GM18526 (cell line): ENCODE results near the gene GRIA1.

Experiments
- POLR2A ChIP-seq: IDR thresholded peaks from 3 replicates; pipeline ENCODE4 v1.6.1; 2011; ENCODE audit not compliant: insufficient read length; ENCODE audit errors: extremely low read depth

GRIA1 gene

DNA sequence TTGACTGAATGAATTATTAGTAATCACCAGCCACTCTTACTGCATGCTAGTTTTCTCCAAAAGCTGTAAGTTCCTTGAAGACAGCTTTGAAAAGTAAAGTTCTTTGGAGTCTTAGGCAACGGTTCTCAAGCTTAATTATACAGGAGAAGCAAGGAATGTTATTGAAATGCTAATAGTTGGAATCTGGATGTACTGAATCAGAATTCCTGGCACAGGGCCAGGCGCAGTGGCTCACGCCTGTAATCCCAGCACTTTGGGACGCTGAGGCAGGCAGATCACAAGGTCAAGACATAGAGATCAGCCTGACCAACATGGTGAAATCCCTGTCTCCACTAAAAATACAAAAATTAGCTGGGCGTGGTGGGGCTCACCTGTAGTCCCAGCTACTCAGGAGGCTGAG is 33.4 kb downstream of the GRIA1 start:
- TF ChIP-seq POLR2A: no peak

DNA sequence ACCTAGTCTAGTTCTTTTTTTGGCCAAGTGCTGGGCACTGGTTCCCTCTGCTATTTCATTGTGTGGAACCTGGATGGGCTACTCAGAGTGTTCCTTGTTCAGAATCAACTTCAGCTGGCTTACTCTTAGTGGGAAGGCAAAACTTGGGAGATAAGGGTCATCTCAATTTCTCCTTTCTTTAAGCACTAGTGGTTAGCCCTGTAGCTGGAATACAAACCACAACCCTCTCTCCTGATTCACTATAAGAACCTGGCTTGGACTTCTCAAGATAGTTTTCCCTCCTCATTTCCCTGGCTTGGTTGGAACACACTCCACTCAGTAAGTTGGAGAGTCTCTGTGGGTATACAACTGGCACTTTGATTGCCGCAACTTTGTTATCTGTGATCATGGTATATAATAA is 35.1 kb downstream of the GRIA1 start:
- no peak for TF ChIP-seq POLR2A

- no peak for TF ChIP-seq POLR2A
These were observed 40.1 kb downstream of the GRIA1 start for GRCh38 chr5:153530357-153531143.

DNA sequence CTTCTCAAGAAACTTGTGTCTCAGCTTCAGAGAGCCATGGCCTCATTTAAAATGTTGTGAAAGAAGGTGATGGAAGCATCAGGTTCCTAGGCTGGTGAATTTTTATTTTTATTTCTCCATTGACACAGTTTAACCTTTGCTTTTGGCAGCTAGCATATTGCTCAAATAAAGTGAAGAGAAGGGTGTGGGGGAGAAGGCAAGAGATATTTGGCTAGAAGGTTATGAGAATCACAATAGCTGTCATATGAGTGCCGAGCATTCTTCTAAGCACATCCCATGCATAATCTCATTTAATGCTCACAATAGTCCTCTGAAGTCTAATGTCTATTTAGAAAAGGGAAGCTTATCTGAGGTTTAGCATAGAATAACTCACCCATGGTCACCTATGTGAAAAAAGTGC is 43.1 kb downstream of the GRIA1 start:
- no peak for TF ChIP-seq POLR2A

DNA sequence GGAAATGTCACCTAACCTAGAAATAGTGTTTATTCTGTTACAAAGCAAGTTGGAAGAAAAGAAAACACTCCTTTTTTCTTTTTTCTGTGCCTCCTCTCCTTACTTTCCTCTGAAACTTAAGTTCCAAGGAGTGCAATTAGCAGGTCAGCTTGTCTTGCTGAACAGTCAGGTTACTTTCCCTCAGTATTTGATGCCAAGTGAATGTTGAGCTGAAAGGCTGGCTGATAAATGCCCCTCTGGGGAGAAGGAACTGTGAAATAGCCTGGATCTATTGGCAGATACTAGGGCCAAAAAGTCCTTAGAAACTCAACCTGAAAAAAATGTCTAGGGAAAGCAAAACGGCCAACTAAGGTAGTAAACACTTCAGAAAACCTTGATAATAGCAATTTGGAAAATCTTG is 43.6 kb downstream of the GRIA1 start:
- TF ChIP-seq POLR2A: no peak

- no peak for TF ChIP-seq POLR2A
These were observed 46.7 kb downstream of the GRIA1 start for GRCh38 chr5:153537207-153537606.

DNA sequence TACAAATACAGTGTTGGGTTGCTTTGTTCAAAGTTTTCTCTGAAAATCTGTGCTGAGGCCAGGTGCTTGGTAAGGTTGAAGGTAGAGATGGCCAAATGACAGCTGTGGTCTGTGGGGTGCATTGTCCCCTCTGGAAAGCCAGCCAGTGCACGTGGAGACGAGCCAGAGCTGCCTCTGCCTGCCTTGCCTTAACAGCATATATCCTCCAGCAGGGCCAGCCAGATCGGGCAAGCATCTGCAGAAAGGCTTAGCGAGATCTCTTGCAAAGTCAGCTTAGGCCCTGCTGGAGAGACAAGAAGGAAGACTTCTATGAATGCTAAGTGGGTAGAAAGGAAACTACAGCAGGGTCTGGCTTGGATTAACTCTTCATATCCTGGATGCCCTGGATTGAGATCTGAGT is 49.5 kb downstream of the GRIA1 start:
- no peak for TF ChIP-seq POLR2A

DNA sequence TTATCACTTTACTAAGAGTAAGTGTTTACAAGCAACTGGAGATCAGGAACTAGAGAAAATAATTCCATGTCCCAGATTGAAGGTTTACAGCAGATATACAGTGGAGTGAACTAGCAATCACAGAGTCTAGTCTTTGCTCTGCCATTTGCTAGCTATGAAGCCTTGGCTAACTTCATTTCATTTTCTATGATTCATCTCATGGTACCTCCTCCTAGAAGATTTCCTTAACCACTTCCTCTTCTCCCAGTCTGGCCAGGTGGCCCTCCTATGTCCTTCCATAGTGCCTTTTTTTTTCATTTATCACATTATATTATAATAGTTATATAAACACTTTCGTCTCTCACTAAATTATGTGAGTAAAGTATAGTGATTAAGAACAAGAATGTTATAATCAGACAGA is 52.1 kb downstream of the GRIA1 start:
- TF ChIP-seq POLR2A: no peak

- TF ChIP-seq POLR2A: no peak
These were observed 52.8 kb downstream of the GRIA1 start for GRCh38 chr5:153543288-153543687.

- no peak for TF ChIP-seq POLR2A
These were observed 53.5 kb downstream of the GRIA1 start for GRCh38 chr5:153543959-153544470.

DNA sequence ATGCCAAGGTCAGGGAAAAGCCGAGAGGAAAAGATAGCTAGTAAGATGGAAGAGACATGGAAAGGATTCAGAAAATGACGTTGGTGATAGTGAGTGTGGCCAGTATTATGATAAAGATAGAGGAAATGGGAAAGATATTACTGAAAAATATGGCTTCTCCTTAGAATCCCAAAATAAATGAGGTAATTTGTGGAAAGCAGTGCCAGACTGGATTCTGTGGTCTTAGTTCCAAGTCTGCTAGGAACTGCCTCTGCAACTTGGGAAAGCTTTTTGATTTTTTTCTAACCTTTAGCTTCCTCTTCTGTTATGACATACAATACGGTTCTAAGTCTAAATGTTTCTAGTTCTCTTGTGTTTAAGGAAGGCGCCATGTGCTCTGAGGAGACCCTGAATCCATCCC is 54.2 kb downstream of the GRIA1 start:
- TF ChIP-seq POLR2A: no peak

GRCh38 chr5:153546566-153546965 is 56.1 kb downstream of the GRIA1 start:
- TF ChIP-seq POLR2A: no peak

DNA sequence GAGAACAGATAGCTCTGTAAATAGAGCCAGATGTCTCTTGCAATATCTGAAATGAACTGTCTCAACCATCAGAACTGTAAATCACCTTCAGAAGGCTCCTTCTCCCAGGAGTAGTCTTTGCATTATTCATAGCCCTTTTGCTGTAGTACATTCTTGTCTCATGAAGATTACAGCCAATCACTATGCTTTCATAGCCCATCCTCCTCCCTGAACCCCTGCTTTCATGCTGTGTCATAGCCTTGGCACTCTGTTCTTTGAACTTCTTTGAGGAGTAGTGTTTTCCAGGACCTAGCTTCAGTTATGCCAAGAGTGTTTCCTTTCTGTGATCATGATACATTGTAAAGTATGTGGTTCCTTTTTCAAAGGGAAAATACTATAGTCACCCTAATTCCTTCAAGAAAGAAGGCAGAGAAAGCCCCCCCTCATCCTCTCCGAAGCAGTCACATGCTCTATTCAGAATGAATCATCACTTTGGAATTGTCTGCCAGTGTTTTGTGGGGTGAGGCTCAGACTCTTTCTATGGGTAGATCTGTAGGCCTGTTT is 61.1 kb downstream of the GRIA1 start:
- no peak for TF ChIP-seq POLR2A

- no peak for TF ChIP-seq POLR2A
These were observed 62.4 kb downstream of the GRIA1 start for GRCh38 chr5:153552886-153553285.

GRCh38 chr5:153555420-153556114 is 65.1 kb downstream of the GRIA1 start:
- no peak for TF ChIP-seq POLR2A

- no peak for TF ChIP-seq POLR2A
These were observed 68.5 kb downstream of the GRIA1 start for GRCh38 chr5:153558957-153559356.
